ENCODE measurements around the gene CPSF4L.

GRCh38 chr17:73209436-73209835 lies 52.2 kb downstream of the CPSF4L start:
- TF ChIP-seq CTCF (IDR thresholded peaks at IDR 0.05) (no peak), POLR2A (IDR thresholded peaks at IDR 0.05) (no peak), EP300 (IDR thresholded peaks at IDR 0.05) (no peak), POLR2AphosphoS5 (IDR thresholded peaks at IDR 0.05) (no peak)
